ENCODE measurements around the gene SMIM5. TPM values are rescaled to one million over a fixed set of nuclear protein-coding genes. Genes with fewer than 3 reads are reported as not detected.

The SMIM5 gene
- total RNA-seq, 1 donor from 2014 or later: 4.4 TPM

DNA sequence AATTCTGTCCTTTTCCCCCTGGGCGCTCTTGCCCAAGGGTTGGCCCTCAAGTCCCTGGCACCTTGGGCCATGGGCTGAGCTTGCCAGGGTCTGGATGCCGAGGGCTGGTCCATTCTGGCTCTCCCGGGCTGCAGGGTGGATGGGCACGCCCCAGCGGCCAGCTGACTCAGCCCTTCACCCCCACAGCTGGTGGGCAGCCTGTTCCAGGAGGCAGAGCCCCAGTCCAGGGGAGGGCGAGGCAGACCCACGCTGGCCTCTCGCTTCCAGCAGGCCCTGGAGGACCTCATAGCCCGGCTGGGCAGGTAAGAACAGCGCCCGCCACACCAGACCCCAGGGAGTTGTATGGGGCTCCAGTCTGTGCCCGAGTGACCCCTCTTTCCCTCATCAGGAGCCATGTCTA is 30.6 kb upstream of the SMIM5 start:
- peak; percentile 27 for DNase-seq (ENCODE audit: low read depth)

DNA sequence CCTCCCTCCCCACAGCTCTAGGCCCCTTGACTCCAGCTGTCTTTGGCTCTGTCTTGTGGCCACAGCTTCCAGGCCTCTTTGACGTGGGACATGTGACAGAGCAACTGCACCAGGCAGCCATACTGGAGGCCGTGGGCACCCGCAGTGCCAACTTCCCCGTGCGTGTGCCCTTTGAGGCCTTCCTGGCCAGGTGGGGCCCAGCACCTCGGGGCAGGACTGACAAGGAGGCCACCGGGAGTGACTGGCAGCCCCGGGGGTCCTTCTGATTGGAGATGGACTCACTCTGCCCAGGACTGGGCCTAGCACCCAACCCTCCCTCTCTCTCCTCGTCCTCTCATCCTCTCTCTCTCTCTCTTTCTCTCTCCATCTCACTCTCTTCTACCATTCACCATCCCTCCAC is 30.1 kb upstream of the SMIM5 start:
- peak; percentile 71 for DNase-seq (ENCODE audit: low read depth)

GRCh38 chr17:75604034-75604695 is 29.1 kb upstream of the SMIM5 start:
- peak; percentile 30 for DNase-seq (ENCODE audit: low read depth)

GRCh38 chr17:75605790-75606189 is 27.4 kb upstream of the SMIM5 start:
- DNase-seq (ENCODE audit: low read depth): no peak

DNA sequence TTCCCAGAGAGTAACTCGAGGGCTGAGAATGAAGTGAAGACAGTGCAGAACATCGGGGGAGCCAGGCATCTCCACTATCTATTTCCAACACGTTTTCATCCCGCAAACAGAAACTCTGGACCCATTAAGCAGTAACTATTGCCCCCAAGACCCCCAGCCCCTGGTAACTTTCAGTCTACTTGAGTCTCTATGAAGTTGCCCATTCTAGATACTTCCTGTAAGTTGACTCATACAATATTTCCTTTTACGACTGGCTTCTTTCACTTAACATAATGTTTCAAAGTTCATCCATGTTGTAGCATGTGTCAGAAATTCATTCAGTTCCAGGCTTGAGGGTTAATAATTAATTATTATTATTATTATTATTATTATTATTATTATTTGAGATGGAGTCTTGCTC is 26.1 kb upstream of the SMIM5 start:
- no peak for DNase-seq (ENCODE audit: low read depth)

GRCh38 chr17:75610103-75610984 is 22.9 kb upstream of the SMIM5 start:
- peak; percentile 44 for DNase-seq (ENCODE audit: low read depth)

DNA sequence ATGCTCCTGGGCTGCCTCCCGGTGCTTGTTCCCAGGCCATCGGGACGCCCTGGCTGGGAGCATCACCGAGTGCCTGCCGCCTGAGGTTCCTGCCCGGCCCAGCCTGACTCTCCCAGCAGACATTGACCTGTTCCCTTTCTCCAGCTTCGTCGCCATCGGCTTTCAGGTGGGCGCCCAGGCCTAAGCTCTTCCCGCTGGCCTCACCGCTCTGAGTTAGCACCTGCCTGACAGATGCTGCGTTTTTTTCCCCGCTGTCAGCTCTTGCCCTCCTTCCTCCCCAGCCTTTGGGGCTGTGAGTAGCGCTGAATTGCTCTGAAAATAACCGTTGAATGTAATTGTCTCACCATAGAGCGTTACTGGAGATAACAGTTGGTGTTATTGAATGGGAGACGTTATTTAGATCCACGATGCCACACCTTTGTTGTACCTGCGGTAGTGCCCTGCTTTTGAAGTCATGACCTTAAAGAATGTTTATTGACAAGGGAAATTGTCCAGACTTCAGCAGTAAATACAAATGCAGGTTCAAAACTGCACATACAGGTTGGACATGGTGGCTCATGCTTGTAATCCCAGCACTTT is 21.3 kb upstream of the SMIM5 start:
- no peak for DNase-seq (ENCODE audit: low read depth)

- DNase-seq (ENCODE audit: low read depth): no peak
Observed at GRCh38 chr17:75612906-75613626, 20.2 kb upstream of the SMIM5 start.

DNA sequence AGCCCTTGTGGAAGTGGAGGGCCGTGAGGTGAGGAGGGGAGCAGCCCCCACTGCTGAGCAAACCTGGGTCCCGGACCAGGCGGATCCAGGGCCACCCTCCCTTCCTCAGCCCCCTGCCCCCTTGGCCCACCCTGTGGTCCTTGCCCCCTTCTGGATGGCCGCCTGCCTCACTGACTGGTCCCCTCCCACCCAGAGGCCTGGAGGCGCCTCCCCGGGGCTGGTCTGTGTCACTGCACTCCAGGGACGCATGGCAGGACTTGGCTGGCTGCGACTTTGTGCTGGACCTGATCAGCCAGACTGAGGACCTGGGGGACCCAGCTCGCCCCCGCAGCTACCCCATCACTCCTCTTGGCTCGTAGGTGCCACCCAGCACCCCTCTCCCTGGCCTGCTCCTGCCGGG is 19.2 kb upstream of the SMIM5 start:
- no peak for DNase-seq (ENCODE audit: low read depth)

- no peak for DNase-seq (ENCODE audit: low read depth)
Observed at GRCh38 chr17:75614556-75615270, 18.5 kb upstream of the SMIM5 start.

DNA sequence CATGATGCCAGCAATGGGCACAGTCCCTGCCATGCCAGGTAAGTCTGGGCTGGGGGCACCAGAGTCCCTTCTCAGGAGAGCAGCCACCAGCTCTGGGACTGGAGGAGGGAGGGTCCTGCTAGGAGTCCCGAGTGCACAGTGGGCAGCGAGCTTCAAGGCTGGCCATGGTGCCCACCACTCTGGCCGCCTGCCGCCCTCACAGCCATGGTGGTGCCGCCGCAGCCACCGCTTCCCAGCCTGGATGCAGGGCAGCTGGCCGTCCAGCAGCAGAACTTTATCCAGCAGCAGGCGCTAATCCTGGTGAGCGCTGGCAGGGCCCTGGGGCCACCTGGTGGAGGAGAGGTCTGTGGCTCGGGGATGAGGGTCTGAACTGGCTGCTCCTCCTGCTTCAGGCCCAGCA is 17.9 kb upstream of the SMIM5 start:
- DNase-seq (ENCODE audit: low read depth): no peak

- no peak for DNase-seq (ENCODE audit: low read depth)
Observed at GRCh38 chr17:75616521-75617122, 16.6 kb upstream of the SMIM5 start.

DNA sequence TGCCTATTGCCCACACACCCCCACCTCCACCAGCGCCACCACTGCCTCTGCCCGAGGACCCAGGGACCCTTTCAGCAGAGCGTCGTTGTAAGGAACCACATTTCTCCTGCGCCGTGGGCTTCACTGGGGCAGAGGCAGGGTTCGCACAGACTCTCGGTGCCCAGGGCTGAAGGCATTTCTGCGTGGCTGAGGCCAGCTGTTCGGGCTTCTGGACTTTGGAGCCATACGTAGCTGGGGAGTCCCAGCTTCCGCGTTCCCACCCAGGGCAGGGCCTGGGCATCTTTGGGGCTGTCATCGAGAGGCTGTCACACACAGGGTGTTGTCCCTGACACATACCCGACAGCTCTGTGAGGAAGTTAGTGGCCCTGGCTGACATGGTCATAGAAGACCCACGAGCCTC is 16.0 kb upstream of the SMIM5 start:
- DNase-seq (ENCODE audit: low read depth): no peak

DNA sequence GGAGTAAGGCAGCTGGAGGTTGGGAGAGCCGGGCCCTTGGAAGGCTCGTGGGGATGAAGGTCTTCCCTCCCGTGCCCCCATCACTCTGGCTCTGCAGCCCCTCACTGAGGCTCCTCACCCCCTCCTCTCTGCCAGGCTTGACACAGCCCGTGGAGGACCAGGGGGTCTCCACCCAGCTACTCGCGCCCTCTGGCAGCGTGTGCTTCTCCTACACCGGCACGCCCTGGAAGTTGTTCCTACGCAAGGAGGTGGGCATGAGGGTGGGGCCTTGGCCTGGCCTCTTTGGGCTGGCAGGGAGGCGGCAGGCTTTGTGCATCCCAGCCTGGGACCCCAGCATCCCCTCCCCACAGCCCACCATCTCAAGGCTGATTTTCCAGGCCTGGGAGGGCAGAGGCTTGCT is 15.6 kb upstream of the SMIM5 start:
- no peak for DNase-seq (ENCODE audit: low read depth)

DNA sequence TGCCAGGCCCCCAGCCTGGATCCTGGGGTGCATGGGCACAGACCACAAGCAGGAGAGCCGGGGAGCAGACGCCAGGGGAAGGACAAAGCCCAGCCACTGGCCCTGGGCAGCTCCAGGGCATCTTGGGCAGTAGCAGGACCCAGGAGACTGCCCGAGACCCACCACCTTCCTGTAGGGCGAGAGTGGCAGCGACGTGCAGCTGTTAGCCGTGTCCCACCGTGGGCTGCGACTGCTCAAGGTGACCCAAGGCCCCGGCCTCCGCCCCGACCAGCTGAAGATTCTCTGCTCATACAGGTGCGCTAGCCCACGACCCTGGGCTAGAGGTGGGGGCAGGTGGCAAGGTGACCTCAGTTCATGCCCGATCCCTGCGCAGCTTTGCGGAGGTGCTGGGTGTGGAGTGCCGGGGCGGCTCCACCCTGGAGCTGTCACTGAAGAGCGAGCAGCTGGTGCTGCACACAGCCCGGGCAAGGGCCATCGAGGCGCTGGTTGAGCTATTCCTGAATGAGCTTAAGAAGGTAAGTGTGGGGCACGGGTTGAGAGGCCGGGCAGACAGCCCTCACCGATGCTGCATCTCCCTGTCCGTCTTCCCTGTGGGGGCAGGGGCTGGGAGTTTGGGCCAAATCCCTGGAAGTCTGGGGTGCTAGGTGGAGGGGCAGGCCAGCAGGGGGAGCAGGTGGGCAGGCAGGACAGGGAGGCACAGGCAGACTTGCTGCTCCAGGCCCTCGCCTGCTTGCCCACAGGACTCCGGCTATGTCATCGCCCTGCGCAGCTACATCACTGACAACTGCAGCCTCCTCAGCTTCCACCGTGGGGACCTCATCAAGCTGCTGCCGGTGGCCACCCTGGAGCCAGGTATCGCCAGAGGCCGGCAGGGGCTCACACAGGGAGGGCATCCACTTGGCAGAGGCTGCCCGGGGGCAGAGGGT is 13.5 kb upstream of the SMIM5 start:
- DNase-seq (ENCODE audit: low read depth): peak; percentile 34

GRCh38 chr17:75621489-75621888 is 11.7 kb upstream of the SMIM5 start:
- DNase-seq (ENCODE audit: low read depth): no peak

DNA sequence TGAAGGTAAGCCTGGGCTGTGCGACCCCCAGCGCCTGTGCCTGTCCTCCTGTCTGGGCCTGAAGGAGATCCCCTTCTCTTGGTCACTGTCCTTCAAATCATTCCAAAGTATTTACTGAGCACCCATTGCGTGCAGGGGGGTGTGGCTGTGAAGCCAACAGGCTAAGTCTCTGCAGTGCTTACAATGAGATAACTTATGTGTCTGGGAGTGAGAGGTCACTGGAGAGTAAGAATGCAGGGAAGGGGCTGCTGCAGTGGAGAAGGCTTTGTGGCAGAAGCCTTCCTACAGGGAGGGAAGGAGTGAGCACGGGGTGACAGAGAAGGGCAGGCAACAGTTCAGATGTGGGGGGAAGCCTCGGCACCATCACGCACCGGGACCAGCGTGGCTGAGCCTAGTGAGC is 11.2 kb upstream of the SMIM5 start:
- DNase-seq (ENCODE audit: low read depth): no peak

- no peak for DNase-seq (ENCODE audit: low read depth)
Observed at GRCh38 chr17:75622771-75623273, 10.4 kb upstream of the SMIM5 start.

DNA sequence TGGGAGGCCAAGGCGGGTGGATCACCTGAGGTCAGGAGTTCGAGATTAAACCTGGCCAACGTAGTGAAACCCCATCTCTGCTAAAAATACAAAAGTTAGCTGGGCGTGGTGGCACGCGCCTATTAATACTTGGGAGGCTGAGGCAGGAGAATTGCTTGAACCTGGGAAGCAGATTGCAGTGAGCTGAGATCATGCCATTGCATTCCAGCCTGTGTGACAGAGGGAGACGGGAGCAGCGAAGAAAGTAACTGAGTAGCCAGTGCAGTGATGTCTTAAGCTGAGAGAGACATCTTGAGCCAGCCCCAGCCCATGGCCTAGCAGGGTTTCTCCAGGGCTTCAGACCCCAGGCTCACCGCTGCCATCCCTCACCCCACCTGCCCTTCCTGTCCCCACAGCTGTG is 9.8 kb upstream of the SMIM5 start:
- peak; percentile 47 for DNase-seq (ENCODE audit: low read depth)
